ENCODE measurements around the gene PSMB9. TPM values are rescaled to one million over a fixed set of nuclear protein-coding genes. Genes with fewer than 3 reads are reported as not detected.

Gene PSMB9
- total RNA-seq, 2 experiments from 2014 or later, result 219 to 229 TPM

GRCh38 chr6:32832535-32832934 is 21.5 kb upstream of the PSMB9 start:
- Mint-ChIP-seq H3K4me1 (ENCODE audit: low read depth) (peaks cover 74% of the 10 kb centered on the region), H3K27me3 (no peaks in the 10 kb centered on the region), H3K9me3 (no peaks in the 10 kb centered on the region), H3K4me3 (no peak overlapping the region), H3K36me3 (ENCODE audit: low read depth) (peaks cover 90% of the 10 kb centered on the region), H3K27ac (peak overlapping the region; percentile 52)
- no peak for ATAC-seq
- ChIA-PET CTCF (interaction anchor here (1.1 to 4.1 kb wide), 3 partner anchors 21 to 152 kb away, joined by 3 to 21 read pairs (median 3); partner anchors contain the start of genes PSMB9 and TAP1), POLR2A (interaction anchor here (1.2 to 4.6 kb wide), 3 partner anchors 12 to 62 kb away, joined by 3 to 32 read pairs (median 19); partner anchors contain the start of genes PSMB8, PSMB9 and TAP1)
- no peak for DNase-seq
- intact Hi-C loops (cut with micrococcal nuclease), result no loop called here
- TF ChIP-seq CTCF (IDR thresholded peaks at IDR 0.05), result no peak

- no peaks in the 10 kb centered on the region for H3K9me3 Mint-ChIP-seq
- peaks cover 67% of the 10 kb centered on the region for H3K4me1 Mint-ChIP-seq (ENCODE audit: low read depth)
- H3K27ac Mint-ChIP-seq, result peak overlapping the region; percentile 70
- H3K27me3 Mint-ChIP-seq, result no peaks in the 10 kb centered on the region
- CTCF ChIA-PET, result interaction anchor here (1.0 to 4.1 kb wide), 3 partner anchors 34 to 119 kb away, joined by 3 to 21 read pairs (median 4); partner anchors contain the start of gene HLA-DMA
- intact Hi-C loops (cut with micrococcal nuclease), result no loop called here
- H3K4me3 Mint-ChIP-seq, result peak overlapping the region; percentile 38
- ATAC-seq, result no peak
- peaks cover 83% of the 10 kb centered on the region for H3K36me3 Mint-ChIP-seq (ENCODE audit: low read depth)
- no peak for TF ChIP-seq CTCF (IDR thresholded peaks at IDR 0.05)
- POLR2A ChIA-PET, result interaction anchor here (1.2 to 4.6 kb wide), 6 partner anchors 11 to 148 kb away, joined by 3 to 32 read pairs (median 8); partner anchors contain the start of genes PSMB8, PSMB9 and TAP1
- DNase-seq, result no peak
Observed at GRCh38 chr6:32833664-32834063, 20.3 kb upstream of the PSMB9 start.

- CTCF ChIA-PET, result interaction anchor here (0.7 to 4.1 kb wide), 3 partner anchors 33 to 132 kb away, joined by 3 to 21 read pairs (median 4); partner anchors contain the start of gene HLA-DMA
- Mint-ChIP-seq H3K4me1 (ENCODE audit: low read depth) (peaks cover 73% of the 10 kb centered on the region), H3K36me3 (ENCODE audit: low read depth) (peaks cover 84% of the 10 kb centered on the region), H3K27me3 (no peaks in the 10 kb centered on the region), H3K9me3 (no peaks in the 10 kb centered on the region), H3K4me3 (peak overlapping the region; percentile 79), H3K27ac (peak overlapping the region; percentile 70)
- DNase-seq (no peak), ATAC-seq (no peak)
- no peak for TF ChIP-seq CTCF (IDR thresholded peaks at IDR 0.05)
- POLR2A ChIA-PET, result interaction anchor here (1.0 to 4.6 kb wide), 11 partner anchors 10 to 157 kb away, joined by 3 to 32 read pairs (median 5); partner anchors contain the start of genes BRD2, PSMB8, PSMB9 and TAP1
- intact Hi-C loops (cut with micrococcal nuclease), result no loop called here
Observed at GRCh38 chr6:32835167-32835893, 18.7 kb upstream of the PSMB9 start.

- Mint-ChIP-seq H3K9me3 (no peaks in the 10 kb centered on the region), H3K36me3 (ENCODE audit: low read depth) (peaks cover 86% of the 10 kb centered on the region), H3K27me3 (no peaks in the 10 kb centered on the region), H3K27ac (peak overlapping the region; percentile 99), H3K4me1 (ENCODE audit: low read depth) (peaks cover 79% of the 10 kb centered on the region), H3K4me3 (peak overlapping the region; percentile 79)
- ChIA-PET POLR2A (interaction anchor here (1.6 to 10.7 kb wide), 6 partner anchors 9 to 156 kb away, joined by 4 to 458 read pairs (median 80); partner anchors contain the start of genes BRD2, PSMB9 and TAP1), CTCF (interaction anchor here (2.1 to 10.1 kb wide), 7 partner anchors 9 to 148 kb away, joined by 11 to 400 read pairs (median 44); partner anchors contain the start of genes PSMB9 and TAP1)
- ATAC-seq (no peak), DNase-seq (no peak)
- no peak for TF ChIP-seq CTCF (IDR thresholded peaks at IDR 0.05)
- intact Hi-C loops (cut with micrococcal nuclease), result no loop called here
Observed at GRCh38 chr6:32836873-32837272, 17.1 kb upstream of the PSMB9 start.
